Measurements from ENCODE around the gene B3GALT5.

The B3GALT5 gene

DNA sequence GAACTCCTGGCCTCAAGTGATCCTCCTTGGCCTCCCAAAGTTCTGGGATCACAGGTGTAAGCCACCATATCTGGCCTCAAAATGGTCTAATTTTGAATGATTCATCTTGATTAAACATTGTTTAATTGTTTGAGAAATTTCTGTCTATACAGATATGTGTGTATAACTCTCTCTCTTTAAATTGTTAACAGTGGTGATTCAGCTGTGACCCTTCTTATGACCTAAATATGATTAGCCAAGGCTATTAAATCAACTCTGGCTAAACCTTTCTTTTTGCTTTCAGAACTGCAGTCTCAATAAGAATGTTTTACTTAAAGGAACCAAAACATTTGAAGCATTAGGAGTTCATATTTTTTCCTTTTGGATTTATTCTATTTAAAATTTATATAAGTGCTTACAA, 19.2 kb upstream of the B3GALT5 start:
- no peak for TF ChIP-seq CTCF (IDR thresholded peaks at IDR 0.05; ENCODE audit: control insufficient read depth, extremely low read depth, insufficient read depth)
- H3K4me3 ChIP-seq (ENCODE audit: low read depth, low read length) = no peak overlapping the region
- no peak for DNase-seq (ENCODE audit: low read depth)

GRCh38 chr21:39595465-39595864, 17.3 kb upstream of the B3GALT5 start:
- no peak for TF ChIP-seq CTCF (IDR thresholded peaks at IDR 0.05; ENCODE audit: control insufficient read depth, extremely low read depth, insufficient read depth)
- no peak for DNase-seq (ENCODE audit: low read depth)
- no peak overlapping the region for H3K4me3 ChIP-seq (ENCODE audit: low read depth, low read length)

DNA sequence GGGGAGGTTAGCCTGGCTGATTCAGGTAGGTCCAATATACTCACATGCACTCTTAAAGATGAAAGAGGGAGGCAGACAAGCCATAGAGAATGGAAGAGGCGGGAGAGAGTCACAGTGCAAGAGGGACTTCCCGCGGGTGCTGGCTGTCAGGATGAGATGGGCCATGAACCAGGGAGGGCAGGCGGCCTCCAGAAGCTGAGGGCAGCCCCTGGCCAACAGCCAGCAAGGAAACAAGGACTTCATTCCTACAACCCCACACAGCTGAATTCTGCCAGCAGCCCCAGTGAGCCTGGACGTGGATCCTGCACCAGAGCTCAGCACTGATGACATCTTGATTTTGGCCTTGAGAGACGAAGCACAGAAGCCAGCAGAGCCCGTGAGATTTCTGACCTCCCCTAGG, 15.1 kb upstream of the B3GALT5 start:
- DNase-seq (ENCODE audit: low read depth) = no peak
- no peak overlapping the region for H3K4me3 ChIP-seq (ENCODE audit: low read depth, low read length)
- TF ChIP-seq CTCF (IDR thresholded peaks at IDR 0.05; ENCODE audit: control insufficient read depth, extremely low read depth, insufficient read depth) = no peak

GRCh38 chr21:39599191-39599970, 13.4 kb upstream of the B3GALT5 start:
- H3K4me3 ChIP-seq (ENCODE audit: low read depth, low read length) = no peak overlapping the region
- no peak for DNase-seq (ENCODE audit: low read depth)
- no peak for TF ChIP-seq CTCF (IDR thresholded peaks at IDR 0.05; ENCODE audit: control insufficient read depth, extremely low read depth, insufficient read depth)

GRCh38 chr21:39601187-39601928, 11.4 kb upstream of the B3GALT5 start:
- H3K4me3 ChIP-seq (ENCODE audit: low read depth, low read length) = no peak overlapping the region
- no peak for TF ChIP-seq CTCF (IDR thresholded peaks at IDR 0.05; ENCODE audit: control insufficient read depth, extremely low read depth, insufficient read depth)
- DNase-seq (ENCODE audit: low read depth) = no peak

DNA sequence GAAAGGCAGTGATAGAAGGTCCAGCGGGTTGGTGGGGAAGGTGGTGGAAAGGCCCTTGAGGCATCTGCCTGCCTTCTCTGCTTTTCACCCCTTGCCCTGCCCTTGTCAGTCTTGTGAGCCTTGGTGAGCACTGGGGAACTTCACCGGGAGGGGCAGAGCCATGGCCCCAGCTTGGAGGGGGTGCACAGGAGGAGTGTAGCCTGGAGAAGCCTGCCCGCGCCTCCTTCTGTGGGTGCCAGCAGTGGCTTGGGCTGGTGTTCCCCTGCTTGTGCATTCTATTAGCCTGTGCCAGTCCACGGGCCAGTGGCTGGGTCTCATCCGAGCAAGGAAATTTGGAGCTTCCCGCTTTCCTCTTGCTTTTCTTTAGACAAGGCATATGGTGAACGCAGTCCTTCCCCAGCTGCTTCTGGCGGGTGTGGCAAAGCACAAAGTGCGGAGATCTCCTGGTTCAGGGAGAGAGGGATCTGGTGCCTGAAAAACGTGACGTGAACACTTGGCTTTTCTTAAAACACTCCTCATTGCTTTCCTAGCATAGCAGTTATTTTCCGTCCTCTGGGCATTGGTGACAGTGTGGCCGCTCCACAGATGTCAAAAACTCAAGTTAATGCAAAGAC, 10.6 kb upstream of the B3GALT5 start:
- no peak overlapping the region for H3K4me3 ChIP-seq (ENCODE audit: low read depth, low read length)
- no peak for TF ChIP-seq CTCF (IDR thresholded peaks at IDR 0.05; ENCODE audit: control insufficient read depth, extremely low read depth, insufficient read depth)
- DNase-seq (ENCODE audit: low read depth) = no peak
